ENCODE data around the gene DAG1. TPM values are rescaled to one million over a fixed set of nuclear protein-coding genes. Genes with fewer than 3 reads are reported as not detected.

DAG1 gene
- total RNA-seq, 2 donors from 2014 or later, result 86.7 to 213 TPM

DNA sequence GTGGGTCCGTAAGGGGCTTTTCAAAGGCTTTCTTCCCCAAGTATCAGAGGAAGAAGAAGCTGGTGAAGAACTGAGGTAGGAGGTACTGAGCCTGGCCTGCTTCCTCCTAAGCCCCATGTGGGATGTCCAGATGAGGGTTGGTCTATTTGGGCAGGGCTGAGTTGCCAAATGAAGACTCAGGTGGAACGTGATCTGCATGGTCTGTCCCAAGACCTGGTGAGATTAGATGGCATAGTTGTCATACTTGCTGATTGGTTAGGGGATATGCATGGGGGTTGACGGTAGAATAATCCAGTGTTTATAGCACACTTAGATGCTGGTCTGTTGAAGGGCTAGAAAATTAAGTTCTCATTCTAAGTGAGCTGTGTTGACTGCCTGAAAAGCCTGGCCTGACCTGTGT, 47.9 kb downstream of the DAG1 start:
- Histone ChIP-seq H3K4me1 (replicated peaks) (no peaks in the 10 kb centered on the region), H3K36me3 (no peaks in the 10 kb centered on the region), H3K4me3 (no peak overlapping the region), H3K27ac (no peak overlapping the region), H3K27me3 (replicated peaks; ENCODE audit: insufficient read depth) (no peaks in the 10 kb centered on the region), H3K9me3 (no peaks in the 10 kb centered on the region)
- DNase-seq (ENCODE audit: low spot score), result no peak
- TF ChIP-seq POLR2A (IDR thresholded peaks at IDR 0.05) (no peak), POLR2AphosphoS5 (IDR thresholded peaks at IDR 0.05) (no peak)
- TF ChIP-seq, protein P1, sequence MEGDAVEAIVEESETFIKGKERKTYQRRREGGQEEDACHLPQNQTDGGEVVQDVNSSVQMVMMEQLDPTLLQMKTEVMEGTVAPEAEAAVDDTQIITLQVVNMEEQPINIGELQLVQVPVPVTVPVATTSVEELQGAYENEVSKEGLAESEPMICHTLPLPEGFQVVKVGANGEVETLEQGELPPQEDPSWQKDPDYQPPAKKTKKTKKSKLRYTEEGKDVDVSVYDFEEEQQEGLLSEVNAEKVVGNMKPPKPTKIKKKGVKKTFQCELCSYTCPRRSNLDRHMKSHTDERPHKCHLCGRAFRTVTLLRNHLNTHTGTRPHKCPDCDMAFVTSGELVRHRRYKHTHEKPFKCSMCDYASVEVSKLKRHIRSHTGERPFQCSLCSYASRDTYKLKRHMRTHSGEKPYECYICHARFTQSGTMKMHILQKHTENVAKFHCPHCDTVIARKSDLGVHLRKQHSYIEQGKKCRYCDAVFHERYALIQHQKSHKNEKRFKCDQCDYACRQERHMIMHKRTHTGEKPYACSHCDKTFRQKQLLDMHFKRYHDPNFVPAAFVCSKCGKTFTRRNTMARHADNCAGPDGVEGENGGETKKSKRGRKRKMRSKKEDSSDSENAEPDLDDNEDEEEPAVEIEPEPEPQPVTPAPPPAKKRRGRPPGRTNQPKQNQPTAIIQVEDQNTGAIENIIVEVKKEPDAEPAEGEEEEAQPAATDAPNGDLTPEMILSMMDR (IDR thresholded peaks at IDR 0.05), result no peak
- 91% methylated on average over 3 of the region's 3 CpGs for WGBS
- intact Hi-C loops (cut with DNase I), result no loop called here

- intact Hi-C loops (cut with DNase I), result no loop called here
- Histone ChIP-seq H3K27me3 (replicated peaks; ENCODE audit: insufficient read depth) (no peaks in the 10 kb centered on the region), H3K27ac (no peak overlapping the region), H3K4me3 (no peak overlapping the region), H3K36me3 (no peaks in the 10 kb centered on the region), H3K9me3 (no peaks in the 10 kb centered on the region), H3K4me1 (replicated peaks) (no peaks in the 10 kb centered on the region)
- TF ChIP-seq POLR2AphosphoS5 (IDR thresholded peaks at IDR 0.05) (no peak), POLR2A (IDR thresholded peaks at IDR 0.05) (no peak)
- TF ChIP-seq, protein P1 (IDR thresholded peaks at IDR 0.05), result no peak
- 87% methylated on average over 5 of the region's 5 CpGs for WGBS
- DNase-seq (ENCODE audit: low spot score), result no peak
Measured at GRCh38 chr3:49518441-49518840, 48.4 kb downstream of the DAG1 start.

- intact Hi-C loops (cut with DNase I), result no loop called here
- no peak for DNase-seq (ENCODE audit: low spot score)
- no peak for TF ChIP-seq POLR2AphosphoS5 (IDR thresholded peaks at IDR 0.05)
- TF ChIP-seq, protein P1 (IDR thresholded peaks at IDR 0.05), result no peak
- TF ChIP-seq POLR2A (IDR thresholded peaks at IDR 0.05), result no peak
- H3K4me1 ChIP-seq (replicated peaks), result no peaks in the 10 kb centered on the region
- no peaks in the 10 kb centered on the region for H3K27me3 ChIP-seq (replicated peaks; ENCODE audit: insufficient read depth)
- no peak overlapping the region for H3K4me3 ChIP-seq
- H3K27ac ChIP-seq, result no peak overlapping the region
- no peaks in the 10 kb centered on the region for H3K36me3 ChIP-seq
- WGBS, result 54% methylated on average over 6 of the region's 6 CpGs
- H3K9me3 ChIP-seq, result no peaks in the 10 kb centered on the region
Measured at GRCh38 chr3:49519296-49519695, 49.2 kb downstream of the DAG1 start.

DNA sequence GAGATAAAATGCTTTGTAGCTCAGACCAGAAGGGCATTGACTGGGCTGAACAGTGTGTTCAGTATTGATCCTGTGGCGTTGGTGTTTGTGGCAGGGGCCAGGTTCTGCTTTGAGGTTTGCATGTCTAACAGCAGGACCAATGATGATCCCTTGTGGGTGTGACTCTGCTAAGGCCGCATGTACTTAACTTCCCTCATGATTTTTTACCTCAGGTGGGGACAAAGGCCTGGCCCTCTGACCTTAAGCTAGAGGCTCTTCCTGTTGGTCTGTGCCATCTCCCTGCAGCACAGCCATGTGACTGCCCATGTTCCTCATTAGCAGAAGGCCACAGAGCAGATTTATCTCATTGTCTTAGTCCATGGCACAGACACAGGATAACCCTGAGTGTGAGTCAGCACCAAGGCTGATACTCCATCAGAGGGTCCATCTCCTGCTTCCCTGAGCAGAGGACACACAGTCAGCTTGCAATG, 49.9 kb downstream of the DAG1 start:
- intact Hi-C loops (cut with DNase I), result no loop called here
- Histone ChIP-seq H3K4me3 (no peak overlapping the region), H3K4me1 (replicated peaks) (no peaks in the 10 kb centered on the region), H3K9me3 (no peaks in the 10 kb centered on the region), H3K36me3 (no peaks in the 10 kb centered on the region), H3K27me3 (replicated peaks; ENCODE audit: insufficient read depth) (no peaks in the 10 kb centered on the region), H3K27ac (no peak overlapping the region)
- TF ChIP-seq POLR2AphosphoS5 (IDR thresholded peaks at IDR 0.05) (no peak), POLR2A (IDR thresholded peaks at IDR 0.05) (no peak)
- TF ChIP-seq, protein P1 (IDR thresholded peaks at IDR 0.05), result no peak
- WGBS, result 65% methylated on average over 2 of the region's 2 CpGs
- DNase-seq (ENCODE audit: low spot score), result no peak
